EL (cell line): Measurements from ENCODE around the gene ARHGAP36.

ENCODE experiments used
- DNase-seq: peaks from one replicate; pipeline ENCODE4 v3.0.0-alpha.2; 2016

The ARHGAP36 gene

DNA sequence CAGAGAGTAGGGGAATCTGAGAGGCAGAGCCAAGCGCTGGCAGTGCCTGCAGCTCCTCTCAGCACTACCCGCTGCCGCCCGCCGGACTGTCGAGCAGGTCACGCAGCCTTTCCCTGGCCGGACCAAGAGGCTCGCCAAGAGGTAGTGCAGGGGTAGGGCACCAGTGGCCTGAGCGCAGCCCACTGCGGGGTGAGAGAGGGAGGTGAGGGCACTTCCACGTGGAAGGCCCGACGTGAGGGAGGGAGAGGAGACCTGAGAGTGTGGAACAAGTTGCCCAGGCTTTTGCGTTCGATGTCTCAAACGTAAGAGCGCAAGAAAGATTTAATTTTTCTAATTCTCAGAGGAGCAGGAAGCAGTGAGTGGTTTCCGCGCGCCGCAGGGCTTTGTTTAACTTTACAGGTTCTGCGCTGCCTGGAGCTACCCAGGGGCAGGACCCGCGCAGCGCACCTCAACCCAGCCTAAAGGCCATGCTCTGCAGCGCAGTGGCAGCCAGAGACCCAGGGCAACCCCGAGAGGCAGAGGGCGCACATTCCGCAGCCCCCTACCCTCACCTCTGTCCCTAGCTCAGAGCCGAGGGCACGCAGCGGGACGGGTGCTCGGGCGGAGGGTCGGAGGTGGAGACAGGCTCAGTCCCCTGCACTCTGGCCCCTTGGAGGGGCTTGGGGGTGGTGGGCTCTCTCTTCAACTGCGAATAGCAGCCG lies 14.9 kb downstream of the ARHGAP36 start:
- no peak for DNase-seq

DNA sequence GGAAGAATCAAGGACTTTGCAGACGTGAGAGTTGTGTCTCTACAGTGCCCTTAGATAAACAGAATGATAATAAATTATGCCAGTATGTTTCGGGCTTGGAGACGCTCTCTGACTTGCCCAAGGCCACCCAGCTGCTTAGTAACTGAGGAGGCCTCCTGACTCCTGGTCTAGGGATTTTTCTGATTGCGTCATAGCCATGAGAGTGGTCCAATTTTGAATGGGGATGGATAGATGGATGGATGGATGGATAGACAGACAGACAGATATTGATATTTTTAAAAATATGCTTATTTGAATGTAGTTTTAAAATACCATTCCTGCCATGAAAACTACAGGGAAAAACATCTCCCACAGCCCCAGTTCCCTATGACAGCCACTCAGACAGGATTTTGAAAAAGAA lies 15.5 kb downstream of the ARHGAP36 start:
- DNase-seq = no peak

DNA sequence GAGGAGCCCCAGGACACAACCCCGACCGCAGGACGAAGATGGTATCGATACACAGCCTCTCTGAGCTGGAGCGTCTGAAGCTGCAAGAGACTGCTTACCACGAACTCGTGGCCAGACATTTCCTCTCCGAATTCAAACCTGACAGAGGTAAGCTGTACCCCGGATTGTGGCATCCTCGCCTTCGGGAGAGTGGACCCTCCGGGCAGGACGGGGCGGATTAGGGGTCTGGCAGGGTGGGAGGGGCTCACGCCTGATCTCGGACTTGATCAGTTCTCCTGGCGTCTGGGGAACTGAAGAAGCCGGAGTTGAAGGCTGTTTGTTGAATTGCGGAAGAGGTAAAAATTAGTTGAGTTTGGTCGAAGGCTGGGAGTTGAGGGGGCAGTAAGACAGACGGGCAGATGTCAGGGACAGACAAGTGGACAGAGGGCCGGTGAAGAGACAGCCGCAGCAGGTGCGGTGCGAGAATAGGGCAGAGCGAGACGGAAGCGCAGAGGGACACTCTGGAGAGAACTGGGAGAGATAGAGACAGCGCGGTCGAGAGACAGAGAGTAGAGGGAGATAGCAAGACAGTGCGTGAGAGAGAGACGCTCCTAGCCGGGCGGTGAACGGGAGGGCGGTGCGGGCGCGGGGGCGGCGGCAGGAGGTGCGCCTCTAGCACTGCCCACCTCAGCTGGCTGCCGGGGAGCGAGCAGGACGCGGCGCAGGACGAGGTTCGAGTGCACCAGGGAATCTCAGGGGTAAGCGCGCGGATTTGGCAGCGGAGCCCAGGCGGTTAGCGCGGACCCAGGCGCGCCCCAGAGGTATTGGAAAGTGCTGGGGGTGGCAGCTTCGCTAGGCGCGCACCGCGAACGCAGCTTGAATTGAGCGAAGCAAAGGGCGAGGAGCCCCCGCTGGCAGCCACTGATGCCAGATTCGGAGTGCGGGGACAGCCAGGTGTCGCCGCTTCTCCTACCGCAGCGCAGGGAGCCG lies 23.9 kb downstream of the ARHGAP36 start:
- DNase-seq = no peak

DNA sequence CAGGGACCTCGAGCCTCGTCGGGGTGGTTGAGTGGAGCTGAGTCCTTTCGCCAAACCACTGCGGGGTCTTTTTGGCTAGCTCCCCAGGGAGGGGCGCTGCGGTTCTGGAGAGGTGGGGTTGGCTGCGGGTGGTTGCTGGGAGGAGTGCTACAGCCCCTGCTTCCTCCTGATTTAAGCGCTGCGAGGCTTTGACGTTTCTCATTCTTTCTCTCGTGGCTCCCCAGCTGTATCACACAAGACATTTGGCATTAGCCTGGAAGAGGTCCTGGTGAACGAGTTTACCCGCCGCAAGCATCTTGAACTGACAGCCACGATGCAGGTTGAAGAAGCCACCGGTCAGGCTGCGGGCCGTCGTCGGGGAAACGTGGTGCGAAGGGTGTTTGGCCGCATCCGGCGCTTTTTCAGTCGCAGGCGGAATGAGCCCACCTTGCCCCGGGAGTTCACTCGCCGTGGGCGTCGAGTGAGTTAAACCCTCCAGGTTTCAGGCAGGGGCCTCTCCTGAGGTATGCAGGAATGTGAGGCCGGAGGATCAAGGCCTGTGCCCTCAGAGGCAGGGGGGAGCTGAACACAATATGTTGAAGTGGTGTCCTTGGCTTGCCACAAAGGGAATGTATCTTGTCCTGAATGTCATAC lies 25.5 kb downstream of the ARHGAP36 start:
- DNase-seq = no peak

DNA sequence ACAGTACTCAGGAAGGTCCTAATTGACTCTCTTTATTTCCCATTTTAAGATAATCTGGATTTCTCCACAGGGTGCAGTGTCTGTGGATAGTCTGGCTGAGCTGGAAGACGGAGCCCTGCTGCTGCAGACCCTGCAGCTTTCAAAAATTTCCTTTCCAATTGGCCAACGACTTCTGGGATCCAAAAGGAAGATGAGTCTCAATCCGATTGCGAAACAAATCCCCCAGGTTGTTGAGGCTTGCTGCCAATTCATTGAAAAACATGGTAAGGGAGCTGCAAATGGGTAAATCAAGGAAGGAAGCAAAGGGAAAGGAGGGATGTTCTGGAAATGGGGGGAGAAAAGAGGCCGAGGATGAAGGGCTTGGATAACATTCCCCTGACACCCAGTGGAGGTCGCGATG lies 26.0 kb downstream of the ARHGAP36 start:
- DNase-seq = no peak

DNA sequence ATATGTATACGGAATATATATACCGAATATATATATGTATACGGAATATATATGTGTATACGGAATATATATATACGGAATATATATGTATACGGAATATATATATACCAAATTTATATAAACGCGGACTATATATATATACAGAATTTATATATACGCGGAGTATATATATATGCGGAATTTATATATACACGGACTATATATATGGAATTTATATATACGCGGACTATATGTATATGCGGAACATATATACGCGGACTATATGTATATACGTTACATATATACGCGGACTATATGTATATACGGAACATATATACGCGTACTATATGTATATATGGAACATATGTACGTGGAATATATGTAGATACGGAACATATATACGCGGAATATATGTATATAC lies 78.6 kb downstream of the ARHGAP36 start:
- DNase-seq = no peak

DNA sequence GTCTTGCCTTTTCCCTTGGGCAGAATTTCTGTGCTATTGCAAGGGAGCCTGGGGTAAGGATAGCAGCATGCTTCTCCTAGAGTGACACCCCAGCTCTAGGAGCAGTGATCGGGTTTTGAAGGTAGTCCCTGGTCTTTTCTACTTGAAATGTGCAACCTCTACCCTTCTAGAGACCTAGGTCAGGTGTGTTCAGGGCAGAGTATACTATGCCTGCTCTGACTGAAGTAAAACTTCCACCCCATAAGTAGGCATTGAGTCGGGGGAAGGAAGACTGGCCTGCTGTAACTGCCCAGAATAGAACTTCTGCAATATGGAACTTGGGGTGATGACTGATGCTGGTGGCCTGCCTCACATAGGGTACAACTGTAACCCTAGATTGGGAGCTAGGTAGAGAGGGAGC lies 80.9 kb downstream of the ARHGAP36 start:
- DNase-seq = no peak
